ENCODE measurements around the gene FAM227B. TPM values are rescaled to one million over a fixed set of nuclear protein-coding genes. Genes with fewer than 3 reads are reported as not detected.

FAM227B gene
- total and polyA plus RNA-seq, 3 donors from 2014 or later: 19.0 to 36.4 (median 28.3) TPM

- no peak for TF ChIP-seq POLR2A (IDR thresholded peaks at IDR 0.05)
- TF ChIP-seq CTCF (IDR thresholded peaks at IDR 0.05): no peak
- Histone ChIP-seq H3K36me3 (ENCODE audit: low read depth, missing control alignments) (no peaks in the 10 kb centered on the region), H3K27me3 (no peaks in the 10 kb centered on the region), H3K9me3 (no peaks in the 10 kb centered on the region), H3K4me1 (no peaks in the 10 kb centered on the region), H3K27ac (no peak overlapping the region), H3K4me3 (no peak overlapping the region)
- intact Hi-C loops (cut with DNase I; ENCODE audit: low total_unique reads): no loop called here
- no peak for DNase-seq
- WGBS, 2 donors: 81 to 96% methylated on average over 1 of the region's 1 CpG
Measured at GRCh38 chr15:49652922-49653321, 32.3 kb upstream of the FAM227B start.

GRCh38 chr15:49650676-49651075 is 30.1 kb upstream of the FAM227B start:
- DNase-seq: no peak
- H3K4me3 ChIP-seq: no peak overlapping the region
- H3K36me3 ChIP-seq (ENCODE audit: low read depth, missing control alignments): no peaks in the 10 kb centered on the region
- intact Hi-C loops (cut with DNase I; ENCODE audit: low total_unique reads): no loop called here
- H3K27ac ChIP-seq: no peak overlapping the region
- no peaks in the 10 kb centered on the region for H3K27me3 ChIP-seq
- TF ChIP-seq CTCF (IDR thresholded peaks at IDR 0.05): no peak
- TF ChIP-seq POLR2A (IDR thresholded peaks at IDR 0.05): no peak
- H3K4me1 ChIP-seq: peaks cover 3% of the 10 kb centered on the region
- 59 to 64% methylated on average over 2 of the region's 2 CpGs for WGBS, 2 donors
- no peaks in the 10 kb centered on the region for H3K9me3 ChIP-seq

GRCh38 chr15:49649987-49650386 is 29.4 kb upstream of the FAM227B start:
- no peak for DNase-seq
- WGBS, 2 donors: 90 to 95% methylated on average over 1 of the region's 1 CpG
- intact Hi-C loops (cut with DNase I; ENCODE audit: low total_unique reads): no loop called here
- no peaks in the 10 kb centered on the region for H3K9me3 ChIP-seq
- TF ChIP-seq POLR2A (IDR thresholded peaks at IDR 0.05): no peak
- TF ChIP-seq CTCF (IDR thresholded peaks at IDR 0.05): no peak
- H3K27me3 ChIP-seq: no peaks in the 10 kb centered on the region
- H3K4me3 ChIP-seq: no peak overlapping the region
- peaks cover 3% of the 10 kb centered on the region for H3K4me1 ChIP-seq
- no peak overlapping the region for H3K27ac ChIP-seq
- no peaks in the 10 kb centered on the region for H3K36me3 ChIP-seq (ENCODE audit: low read depth, missing control alignments)

GRCh38 chr15:49646891-49647290 is 26.3 kb upstream of the FAM227B start:
- H3K27me3 ChIP-seq: no peaks in the 10 kb centered on the region
- no peak overlapping the region for H3K4me3 ChIP-seq
- WGBS, 2 donors: 93 to 95% methylated on average over 2 of the region's 2 CpGs
- H3K27ac ChIP-seq: no peak overlapping the region
- DNase-seq: no peak
- no peaks in the 10 kb centered on the region for H3K36me3 ChIP-seq (ENCODE audit: low read depth, missing control alignments)
- no peak for TF ChIP-seq POLR2A (IDR thresholded peaks at IDR 0.05)
- TF ChIP-seq CTCF (IDR thresholded peaks at IDR 0.05): no peak
- H3K4me1 ChIP-seq: peaks cover 7% of the 10 kb centered on the region
- intact Hi-C loops (cut with DNase I; ENCODE audit: low total_unique reads): no loop called here
- no peaks in the 10 kb centered on the region for H3K9me3 ChIP-seq

- no peaks in the 10 kb centered on the region for H3K36me3 ChIP-seq (ENCODE audit: low read depth, missing control alignments)
- no peak for DNase-seq
- peak overlapping the region in 1 of 2 donors; percentile 14 for H3K27ac ChIP-seq
- peaks cover 7% of the 10 kb centered on the region for H3K4me1 ChIP-seq
- intact Hi-C loops (cut with DNase I; ENCODE audit: low total_unique reads): no loop called here
- no peaks in the 10 kb centered on the region for H3K27me3 ChIP-seq
- no peak overlapping the region for H3K4me3 ChIP-seq
- H3K9me3 ChIP-seq: no peaks in the 10 kb centered on the region
- TF ChIP-seq CTCF (IDR thresholded peaks at IDR 0.05) (no peak), POLR2A (IDR thresholded peaks at IDR 0.05) (no peak)
Measured at GRCh38 chr15:49645941-49646340, 25.3 kb upstream of the FAM227B start.

Measured in testis (tissue), 3 donors.